SK-N-SH treated with all-trans-retinoic acid at 6 μM for 48 hours (cell line): ENCODE results near the gene IMMP2L.

Experiments used
- ATAC-seq: fragments of 200-7000 bp; cut with Tn5 transposase; 3 replicates; pipeline ENCODE4 v1.9.1; 2020; ENCODE audit warnings: mild to moderate bottlenecking, moderate library complexity
- ARNTL ChIP-seq: fragments of 450-650 bp; formaldehyde crosslinking; IDR thresholded peaks from 2 replicates; pipeline ENCODE4 v1.5.0; 2020; ENCODE audit warnings: low read depth, mild to moderate bottlenecking, moderate library complexity, borderline replicate concordance
- BACH2 ChIP-seq: fragments of 250-450 bp; sonication (Bioruptor Pico); IDR thresholded peaks from 2 replicates; pipeline ENCODE4 v1.9.0; 2021; ENCODE audit warnings: mild to moderate bottlenecking, borderline replicate concordance
- CREB5 ChIP-seq: fragments of 250-450 bp; sonication (Bioruptor Pico); IDR thresholded peaks from 2 replicates; pipeline ENCODE4 v1.5.1; 2020; ENCODE audit warnings: low read depth, mild to moderate bottlenecking, moderate library complexity
- CSDC2 ChIP-seq: fragments of 250-450 bp; sonication (Bioruptor Pico); IDR thresholded peaks from 2 replicates; pipeline ENCODE4 v1.5.0; 2020; ENCODE audit warnings: mild to moderate bottlenecking, moderate library complexity
- CSRNP3 ChIP-seq: fragments of 250-450 bp; sonication (Bioruptor Pico); IDR thresholded peaks from 2 replicates; pipeline ENCODE4 v1.5.1; 2021; ENCODE audit warnings: mild to moderate bottlenecking, moderate library complexity
- ESRRG ChIP-seq: fragments of 250-450 bp; sonication (Bioruptor Pico); IDR thresholded peaks from 2 replicates; pipeline ENCODE4 v1.6.1; 2021; ENCODE audit warnings: mild to moderate bottlenecking
- GLIS3 ChIP-seq: fragments of 250-450 bp; sonication (Bioruptor Pico); IDR thresholded peaks from 2 replicates; pipeline ENCODE4 v1.5.0; 2020; ENCODE audit warnings: mild to moderate bottlenecking, moderate library complexity
- ISL1 ChIP-seq: fragments of 250-450 bp; sonication (Bioruptor Pico); IDR thresholded peaks from 2 replicates; pipeline ENCODE4 v2.1.2; 2022; ENCODE audit warnings: mild to moderate bottlenecking, moderate library complexity
- OSR1 ChIP-seq: fragments of 250-450 bp; sonication (Bioruptor Pico); IDR thresholded peaks from 2 replicates; pipeline ENCODE4 v1.8.0; 2022; ENCODE audit warnings: moderate library complexity, mild to moderate bottlenecking, inconsistent platforms
- PPARA ChIP-seq: fragments of 250-450 bp; sonication (Bioruptor Pico); IDR thresholded peaks from 2 replicates; pipeline ENCODE4 v1.5.0; 2020; ENCODE audit warnings: mild to moderate bottlenecking, borderline replicate concordance
- RARB ChIP-seq: fragments of 250-450 bp; sonication (Bioruptor Pico); IDR thresholded peaks from 2 replicates; pipeline ENCODE4 v1.8.0; 2021; ENCODE audit warnings: mild to moderate bottlenecking, moderate library complexity
- SNAI2 ChIP-seq: fragments of 250-450 bp; sonication (Bioruptor Pico); IDR thresholded peaks from 2 replicates; pipeline ENCODE4 v1.5.0; 2020; ENCODE audit warnings: mild to moderate bottlenecking, moderate library complexity
- TCF4 ChIP-seq: fragments of 250-450 bp; sonication (Bioruptor Pico); IDR thresholded peaks from 2 replicates; pipeline ENCODE4 v1.8.0; 2021; ENCODE audit warnings: mild to moderate bottlenecking, moderate library complexity, borderline replicate concordance
- TOX ChIP-seq: fragments of 250-450 bp; sonication (Bioruptor Pico); IDR thresholded peaks from 2 replicates; pipeline ENCODE4 v1.8.0; 2021; ENCODE audit warnings: mild to moderate bottlenecking, moderate library complexity, borderline replicate concordance
- TSHZ2 ChIP-seq: fragments of 250-450 bp; sonication (Bioruptor Pico); IDR thresholded peaks from 2 replicates; pipeline ENCODE4 v1.5.0; 2020; ENCODE audit warnings: mild to moderate bottlenecking, moderate library complexity
- ZC3H10 ChIP-seq: fragments of 250-450 bp; sonication (Bioruptor Pico); IDR thresholded peaks from 2 replicates; pipeline ENCODE4 v1.5.1; 2021; ENCODE audit warnings: mild to moderate bottlenecking, moderate library complexity
- ZFP3 ChIP-seq: fragments of 250-450 bp; sonication (Bioruptor Pico); IDR thresholded peaks from 2 replicates; pipeline ENCODE4 v1.5.0; 2020; ENCODE audit warnings: mild to moderate bottlenecking, moderate library complexity
- ZFP30 ChIP-seq: fragments of 450-650 bp; formaldehyde crosslinking; IDR thresholded peaks from 2 replicates; pipeline ENCODE4 v1.5.0; 2022; ENCODE audit warnings: mild to moderate bottlenecking, moderate library complexity
- ZNF565 ChIP-seq: fragments of 450-650 bp; formaldehyde crosslinking; conservative IDR thresholded peaks from 2 replicates; pipeline ENCODE4 v1.5.0; 2020; ENCODE audit warnings: low read depth, mild to moderate bottlenecking, moderate library complexity
- ZNF70 ChIP-seq: fragments of 450-650 bp; formaldehyde crosslinking; IDR thresholded peaks from 2 replicates; pipeline ENCODE4 v1.5.0; 2020; ENCODE audit warnings: mild to moderate bottlenecking, moderate library complexity
- ZNF8 ChIP-seq: fragments of 450-650 bp; formaldehyde crosslinking; IDR thresholded peaks from 2 replicates; pipeline ENCODE4 v1.5.0; 2020; ENCODE audit warnings: mild to moderate bottlenecking, moderate library complexity

Gene IMMP2L

GRCh38 chr7:111352319-111352718 is 210.0 kb downstream of the IMMP2L start:
- ATAC-seq: no peak
- TF ChIP-seq TSHZ2 (CRISPR knock-in tag): no peak
- no peak for TF ChIP-seq ZNF8 (CRISPR knock-in tag)
- TF ChIP-seq TCF4 (CRISPR knock-in tag): no peak
- no peak for TF ChIP-seq TOX (CRISPR knock-in tag)

- no peak for ATAC-seq
- TF ChIP-seq RARB (CRISPR knock-in tag) (no peak), ZNF8 (CRISPR knock-in tag) (no peak), TCF4 (CRISPR knock-in tag) (no peak), CSRNP3 (CRISPR knock-in tag) (no peak), GLIS3 (CRISPR knock-in tag) (no peak), PPARA (CRISPR knock-in tag) (no peak), ARNTL (CRISPR knock-in tag) (no peak), OSR1 (CRISPR knock-in tag) (no peak), CSDC2 (CRISPR knock-in tag) (no peak), ESRRG (CRISPR knock-in tag) (no peak), SNAI2 (CRISPR knock-in tag) (no peak), ZNF70 (CRISPR knock-in tag) (no peak), BACH2 (CRISPR knock-in tag) (no peak), TSHZ2 (CRISPR knock-in tag) (no peak), ZNF565 (CRISPR knock-in tag) (no peak)
- TF ChIP-seq, all 23 proteins: peak for 0
These were observed 216.1 kb downstream of the IMMP2L start for GRCh38 chr7:111346219-111346618.

- TF ChIP-seq GLIS3 (CRISPR knock-in tag) (no peak), ZNF8 (CRISPR knock-in tag) (no peak), ZNF565 (CRISPR knock-in tag) (no peak), BACH2 (CRISPR knock-in tag) (no peak), ARNTL (CRISPR knock-in tag) (no peak), SNAI2 (CRISPR knock-in tag) (no peak)
- ATAC-seq: no peak
These were observed 219.3 kb downstream of the IMMP2L start for GRCh38 chr7:111343017-111343416.

GRCh38 chr7:111339006-111339405 is 223.3 kb downstream of the IMMP2L start:
- peak; percentile 38; the same call in 1 of the 3 replicates for ATAC-seq
- TF ChIP-seq GLIS3 (CRISPR knock-in tag) (no peak), ZC3H10 (CRISPR knock-in tag) (peak; percentile 60; the same call in 1 of the 2 replicates), ZFP3 (CRISPR knock-in tag) (no peak), TCF4 (CRISPR knock-in tag) (peak; percentile 85; the same call in 1 of the 2 replicates), TSHZ2 (CRISPR knock-in tag) (0 out of 2 replicates have a peak, but pooled peaks have one; percentile 55), ISL1 (CRISPR knock-in tag) (peak; percentile 76), ZFP30 (CRISPR knock-in tag) (no peak), TOX (CRISPR knock-in tag) (no peak), BACH2 (CRISPR knock-in tag) (no peak; the same call in 1 of the 2 replicates), ESRRG (CRISPR knock-in tag) (no peak), CREB5 (CRISPR knock-in tag) (no peak)
